Type B pancreatic cell (in vitro differentiated cells): ENCODE results near the gene RAPGEF5. TPM values are rescaled to one million over a fixed set of nuclear protein-coding genes. Genes with fewer than 3 reads are reported as not detected.

Experiments used
- DNase-seq: peaks from one replicate; pipeline ENCODE4 v3.0.0; 2021; ENCODE audit warnings: mixed read lengths; ENCODE audit not compliant: unreplicated experiment; ENCODE audit errors: extremely low spot score
- H3K27ac Mint-ChIP-seq: 2 replicates; pipeline ENCODE4 v1.8.0; 2021; ENCODE audit warnings: mild to moderate bottlenecking, mixed read lengths
- H3K27me3 Mint-ChIP-seq: 2 replicates; pipeline ENCODE4 v1.8.0; 2021; ENCODE audit warnings: mixed read lengths
- H3K36me3 Mint-ChIP-seq: 2 replicates; pipeline ENCODE4 v1.8.0; 2021; ENCODE audit warnings: mixed read lengths
- H3K4me1 Mint-ChIP-seq: one replicate; pipeline ENCODE4 v1.8.0; 2021; ENCODE audit warnings: mixed read lengths; ENCODE audit not compliant: unreplicated experiment
- H3K4me3 Mint-ChIP-seq: 2 replicates; pipeline ENCODE4 v1.8.0; 2021; ENCODE audit warnings: mild to moderate bottlenecking, mixed read lengths
- H3K9me3 Mint-ChIP-seq: 2 replicates; pipeline ENCODE4 v1.8.0; 2021; ENCODE audit warnings: mixed read lengths
- CTCF ChIP-seq: fragments of 200-600 bp; sonication (generic); conservative IDR thresholded peaks from 2 replicates; pipeline ENCODE4 v1.5.0; 2021; ENCODE audit warnings: antibody characterized with exemption, mild to moderate bottlenecking
- total RNA-seq: library from RNA; stranded (reverse); gene quantifications from 2 replicates; pipeline ENCODE4 v1.2.1, GENCODE V29; 2021; ENCODE audit warnings: low replicate concordance

Gene RAPGEF5
- total RNA-seq, 1 donor from 2014 or later = 13.3 TPM

- DNase-seq = no peak
- no peaks in the 10 kb centered on the region for H3K36me3 Mint-ChIP-seq
- peaks cover 3% of the 10 kb centered on the region for H3K27me3 Mint-ChIP-seq
- no peak overlapping the region for H3K4me3 Mint-ChIP-seq
- H3K27ac Mint-ChIP-seq = no peak overlapping the region
- no peaks in the 10 kb centered on the region for H3K9me3 Mint-ChIP-seq
- no peak for TF ChIP-seq CTCF
- H3K4me1 Mint-ChIP-seq = peaks cover 5% of the 10 kb centered on the region
These were observed 21.4 kb upstream of the RAPGEF5 start for GRCh38 chr7:22378199-22378980.

DNA sequence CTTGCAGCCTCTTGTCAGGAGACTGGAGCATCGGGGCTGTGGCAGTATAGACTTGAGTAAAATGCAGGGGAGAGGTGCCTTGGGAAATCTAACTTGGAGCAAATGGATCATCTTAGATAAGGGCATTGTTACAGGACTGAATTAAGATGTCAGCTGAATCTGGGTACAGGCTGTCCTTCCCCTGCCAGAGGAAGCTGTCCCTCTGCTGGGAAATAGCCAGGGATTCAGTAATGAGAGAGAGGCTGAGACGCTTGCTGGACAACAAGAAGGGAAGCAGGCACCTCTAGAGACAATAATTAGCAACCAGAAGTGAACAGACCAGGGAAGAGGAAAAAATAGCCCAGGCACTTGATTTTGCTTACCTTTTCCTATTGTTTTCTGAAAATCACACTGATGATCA is 20.7 kb upstream of the RAPGEF5 start:
- no peak for TF ChIP-seq CTCF
- no peaks in the 10 kb centered on the region for H3K9me3 Mint-ChIP-seq
- no peak overlapping the region for H3K4me3 Mint-ChIP-seq
- H3K36me3 Mint-ChIP-seq = no peaks in the 10 kb centered on the region
- peaks cover 3% of the 10 kb centered on the region for H3K27me3 Mint-ChIP-seq
- no peak for DNase-seq
- no peak overlapping the region for H3K27ac Mint-ChIP-seq
- H3K4me1 Mint-ChIP-seq = peaks cover 10% of the 10 kb centered on the region

- no peaks in the 10 kb centered on the region for H3K36me3 Mint-ChIP-seq
- no peak overlapping the region for H3K4me3 Mint-ChIP-seq
- H3K27me3 Mint-ChIP-seq = peaks cover 3% of the 10 kb centered on the region
- no peak for TF ChIP-seq CTCF
- no peak overlapping the region for H3K27ac Mint-ChIP-seq
- no peak for DNase-seq
- H3K9me3 Mint-ChIP-seq = no peaks in the 10 kb centered on the region
- peaks cover 10% of the 10 kb centered on the region for H3K4me1 Mint-ChIP-seq
These were observed 18.6 kb upstream of the RAPGEF5 start for GRCh38 chr7:22375359-22376048.

DNA sequence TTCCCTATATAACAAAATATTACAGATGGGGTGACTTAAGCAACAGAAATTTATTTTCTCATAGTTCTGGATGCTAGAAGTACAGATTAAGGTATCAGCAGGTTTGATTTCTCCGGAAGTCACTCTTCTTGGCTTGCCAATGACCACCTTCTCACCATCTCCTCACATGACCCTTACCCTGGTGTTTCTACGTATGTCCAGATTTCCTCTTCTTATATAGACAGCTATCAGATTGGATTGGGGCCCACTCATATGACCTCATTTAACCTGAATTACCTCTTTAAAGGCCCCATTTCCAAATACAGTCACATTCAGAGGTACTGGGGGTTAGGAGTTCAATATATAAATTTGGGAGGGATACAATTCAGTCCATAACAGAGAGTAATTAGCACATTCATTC is 17.0 kb upstream of the RAPGEF5 start:
- Mint-ChIP-seq H3K4me1 (peaks cover 10% of the 10 kb centered on the region), H3K9me3 (no peaks in the 10 kb centered on the region), H3K4me3 (no peak overlapping the region), H3K27ac (no peak overlapping the region), H3K27me3 (peaks cover 3% of the 10 kb centered on the region), H3K36me3 (no peaks in the 10 kb centered on the region)
- TF ChIP-seq CTCF = no peak
- no peak for DNase-seq

GRCh38 chr7:22373388-22373787 is 16.4 kb upstream of the RAPGEF5 start:
- Mint-ChIP-seq H3K9me3 (no peaks in the 10 kb centered on the region), H3K36me3 (no peaks in the 10 kb centered on the region), H3K4me1 (peaks cover 10% of the 10 kb centered on the region), H3K4me3 (peak overlapping the region; percentile 37), H3K27me3 (peaks cover 3% of the 10 kb centered on the region), H3K27ac (peak overlapping the region; percentile 71)
- no peak for DNase-seq
- TF ChIP-seq CTCF = no peak
